LNCAP (cell line): ENCODE data around the gene SPON1.

ENCODE experiments used
- CTCF ChIP-seq: fragments of 450-650 bp; IDR thresholded peaks from 2 replicates; pipeline ENCODE4 v1.5.1; 2017; ENCODE audit warnings: mild to moderate bottlenecking

The SPON1 gene

GRCh38 chr11:14055936-14056335 lies 93.4 kb downstream of the SPON1 start:
- no peak for TF ChIP-seq CTCF

GRCh38 chr11:14058061-14058460 lies 95.5 kb downstream of the SPON1 start:
- no peak for TF ChIP-seq CTCF

- no peak for TF ChIP-seq CTCF
Measured at GRCh38 chr11:14059491-14059890, 97.0 kb downstream of the SPON1 start.

- no peak for TF ChIP-seq CTCF
Measured at GRCh38 chr11:14061721-14062120, 99.2 kb downstream of the SPON1 start.

- no peak for TF ChIP-seq CTCF
Measured at GRCh38 chr11:14065141-14065540, 102.6 kb downstream of the SPON1 start.

GRCh38 chr11:14065681-14066080 lies 103.2 kb downstream of the SPON1 start:
- no peak for TF ChIP-seq CTCF

GRCh38 chr11:14067686-14068085 lies 105.2 kb downstream of the SPON1 start:
- TF ChIP-seq CTCF, result no peak

GRCh38 chr11:14070896-14071295 lies 108.4 kb downstream of the SPON1 start:
- no peak for TF ChIP-seq CTCF
